MM.1S (cell line): ENCODE results near the gene KRT10.

Experiments used
- DNase-seq: peaks from one replicate; pipeline ENCODE4 v3.0.0-alpha.2; 2015
- H2AFZ ChIP-seq: fragments of 300-600 bp; sonication (generic); 2 replicates; pipeline ENCODE4 v1.6.0; 2016; ENCODE audit warnings: antibody characterized with exemption, low read length
- H3F3A ChIP-seq: fragments of 300-600 bp; sonication (generic); 2 replicates; pipeline ENCODE4 v1.6.1; 2016; ENCODE audit warnings: mild to moderate bottlenecking, antibody characterized with exemption, low read length, moderate library complexity, mixed read lengths; ENCODE audit not compliant: insufficient read depth
- H3K27ac ChIP-seq: fragments of 300-600 bp; sonication (generic); 2 replicates; pipeline ENCODE4 v1.5.1; 2016; ENCODE audit warnings: mild to moderate bottlenecking, low read length
- H3K27me3 ChIP-seq: fragments of 300-600 bp; sonication (generic); replicated peaks from 2 replicates; pipeline ENCODE4 v1.6.0; 2016; ENCODE audit warnings: low read length; ENCODE audit not compliant: insufficient read depth
- H3K36me3 ChIP-seq: fragments of 300-600 bp; sonication (generic); replicated peaks from 2 replicates; pipeline ENCODE4 v1.6.1; 2016; ENCODE audit warnings: mild to moderate bottlenecking, low read length, mixed read lengths; ENCODE audit not compliant: insufficient read depth
- H3K4me1 ChIP-seq: fragments of 300-600 bp; sonication (generic); 2 replicates; pipeline ENCODE4 v1.6.1; 2016; ENCODE audit warnings: low read length, mixed read lengths
- H3K4me2 ChIP-seq: fragments of 300-600 bp; sonication (generic); 2 replicates; pipeline ENCODE4 v1.6.0; 2016; ENCODE audit warnings: low read depth, low read length
- H3K4me3 ChIP-seq: fragments of 300-600 bp; sonication (generic); 2 replicates; pipeline ENCODE4 v1.5.1; 2016; ENCODE audit warnings: low read length, mixed read lengths
- H3K79me2 ChIP-seq: fragments of 300-600 bp; sonication (generic); 2 replicates; pipeline ENCODE4 v1.6.1; 2016; ENCODE audit warnings: mixed run types, low read length, mixed read lengths
- H3K9ac ChIP-seq: fragments of 300-600 bp; sonication (generic); 2 replicates; pipeline ENCODE4 v1.6.1; 2016; ENCODE audit warnings: low read length, mixed read lengths
- H3K9me2 ChIP-seq: fragments of 300-600 bp; sonication (generic); replicated peaks from 2 replicates; pipeline ENCODE4 v1.6.1; 2016; ENCODE audit warnings: mild to moderate bottlenecking, low read length, mixed read lengths; ENCODE audit not compliant: insufficient read depth
- H3K9me3 ChIP-seq: fragments of 300-600 bp; sonication (generic); replicated peaks from 2 replicates; pipeline ENCODE4 v1.6.1; 2016; ENCODE audit warnings: mild to moderate bottlenecking, low read length, mixed read lengths; ENCODE audit not compliant: insufficient read depth
- H4K20me1 ChIP-seq: fragments of 300-600 bp; sonication (generic); 2 replicates; pipeline ENCODE4 v1.6.1; 2016; ENCODE audit warnings: mild to moderate bottlenecking, low read length, moderate library complexity, mixed read lengths; ENCODE audit not compliant: insufficient read depth
- CTCF ChIP-seq: fragments of 300-600 bp; sonication (generic); IDR thresholded peaks from 2 replicates; pipeline ENCODE4 v1.5.1; 2016; ENCODE audit warnings: antibody characterized with exemption, low read length, mixed read lengths
- EZH2 ChIP-seq: fragments of 300-600 bp; sonication (generic); optimal IDR thresholded peaks from 2 replicates; pipeline ENCODE3; 2017; ENCODE audit warnings: low read depth, mild to moderate bottlenecking, antibody characterized with exemption, low read length, mixed read lengths
- EZH2phosphoT487 ChIP-seq: fragments of 300-600 bp; sonication (generic); IDR thresholded peaks from 2 replicates; pipeline ENCODE4 v1.6.1; 2018; ENCODE audit warnings: antibody characterized with exemption, low read length

KRT10 gene

GRCh38 chr17:40848583-40849235 lies 26.3 kb upstream of the KRT10 start:
- H3F3A ChIP-seq = 0 out of 2 replicates have a peak, but pooled peaks cover 2% of the 10 kb centered on the region
- no peak overlapping the region for H2AFZ ChIP-seq
- no peaks in the 10 kb centered on the region for H3K79me2 ChIP-seq
- no peak overlapping the region for H3K27ac ChIP-seq
- H3K9me3 ChIP-seq = no peaks in the 10 kb centered on the region
- H3K27me3 ChIP-seq = no peaks in the 10 kb centered on the region
- H3K9me2 ChIP-seq = no peaks in the 10 kb centered on the region
- no peaks in the 10 kb centered on the region for H3K36me3 ChIP-seq
- TF ChIP-seq CTCF (no peak), EZH2 (no peak), EZH2phosphoT487 (no peak)
- H3K4me3 ChIP-seq = no peak overlapping the region
- peak overlapping the region; percentile 46; the same call in 1 of the 2 replicates for H3K4me2 ChIP-seq
- DNase-seq = peak; percentile 45
- no peak overlapping the region for H3K9ac ChIP-seq
- H4K20me1 ChIP-seq = no peaks in the 10 kb centered on the region
- peaks cover 14% of the 10 kb centered on the region for H3K4me1 ChIP-seq

- TF ChIP-seq EZH2phosphoT487 (no peak), CTCF (no peak), EZH2 (no peak)
- H3K9me2 ChIP-seq = no peaks in the 10 kb centered on the region
- no peaks in the 10 kb centered on the region for H4K20me1 ChIP-seq
- H3K4me1 ChIP-seq = peaks cover 14% of the 10 kb centered on the region
- no peak overlapping the region for H3K9ac ChIP-seq
- no peak overlapping the region for H2AFZ ChIP-seq
- H3K9me3 ChIP-seq = no peaks in the 10 kb centered on the region
- no peak overlapping the region for H3K27ac ChIP-seq
- H3K4me2 ChIP-seq = no peak overlapping the region
- H3K36me3 ChIP-seq = no peaks in the 10 kb centered on the region
- H3F3A ChIP-seq = 0 out of 2 replicates have a peak, but pooled peaks cover 2% of the 10 kb centered on the region
- DNase-seq = peak; percentile 8
- no peaks in the 10 kb centered on the region for H3K79me2 ChIP-seq
- no peaks in the 10 kb centered on the region for H3K27me3 ChIP-seq
- H3K4me3 ChIP-seq = no peak overlapping the region
Observed at GRCh38 chr17:40846515-40847144, 24.2 kb upstream of the KRT10 start.

- no peak for TF ChIP-seq CTCF
- H3K9me3 ChIP-seq = no peaks in the 10 kb centered on the region
- no peak for DNase-seq
- H3F3A ChIP-seq = 0 out of 2 replicates have a peak, but pooled peaks cover 2% of the 10 kb centered on the region
- no peak overlapping the region for H3K9ac ChIP-seq
- H3K4me2 ChIP-seq = no peak overlapping the region
- H2AFZ ChIP-seq = no peak overlapping the region
- no peaks in the 10 kb centered on the region for H3K27me3 ChIP-seq
- H3K9me2 ChIP-seq = no peaks in the 10 kb centered on the region
- no peaks in the 10 kb centered on the region for H3K79me2 ChIP-seq
- no peaks in the 10 kb centered on the region for H4K20me1 ChIP-seq
- no peak overlapping the region for H3K4me3 ChIP-seq
- H3K36me3 ChIP-seq = no peaks in the 10 kb centered on the region
- H3K27ac ChIP-seq = no peak overlapping the region
- peaks cover 14% of the 10 kb centered on the region for H3K4me1 ChIP-seq
Observed at GRCh38 chr17:40844671-40845107, 22.3 kb upstream of the KRT10 start.
